ENCODE data around the gene BTBD10. TPM values are rescaled to one million over a fixed set of nuclear protein-coding genes. Genes with fewer than 3 reads are reported as not detected.
A peak's percentile ranks its signal among the peaks of the same experiment; 100 is the strongest.

BTBD10 gene
- total RNA-seq, 1 donor from 2014 or later: 120 TPM

- TF ChIP-seq CTCF (IDR thresholded peaks at IDR 0.05; ENCODE audit: insufficient read depth, low read length, severe bottlenecking): no peak
- DNase-seq (ENCODE audit: low read depth): no peak
- H3K4me3 ChIP-seq (ENCODE audit: low read depth, low read length): no peak overlapping the region
- FAIRE-seq: no peak
- peaks cover 3% of the 10 kb centered on the region for H3K36me3 ChIP-seq (ENCODE audit: control insufficient read depth, insufficient read depth, low read length)
- no peaks in the 10 kb centered on the region for H3K27me3 ChIP-seq (ENCODE audit: control insufficient read depth, insufficient read depth, low read length)
Measured at GRCh38 chr11:13391217-13391616, 71.8 kb downstream of the BTBD10 start.

- DNase-seq (ENCODE audit: low read depth) (no peak), FAIRE-seq (peak; percentile 80)
- Histone ChIP-seq H3K27me3 (ENCODE audit: control insufficient read depth, insufficient read depth, low read length) (no peaks in the 10 kb centered on the region), H3K36me3 (ENCODE audit: control insufficient read depth, insufficient read depth, low read length) (peaks cover 4% of the 10 kb centered on the region), H3K4me3 (ENCODE audit: low read depth, low read length) (no peak overlapping the region)
- no peak for TF ChIP-seq CTCF (IDR thresholded peaks at IDR 0.05; ENCODE audit: insufficient read depth, low read length, severe bottlenecking)
Measured at GRCh38 chr11:13388741-13389140, 74.3 kb downstream of the BTBD10 start.

GRCh38 chr11:13386567-13386966 is 76.5 kb downstream of the BTBD10 start:
- Histone ChIP-seq H3K4me3 (ENCODE audit: low read depth, low read length) (no peak overlapping the region), H3K27me3 (ENCODE audit: control insufficient read depth, insufficient read depth, low read length) (no peaks in the 10 kb centered on the region), H3K36me3 (ENCODE audit: control insufficient read depth, insufficient read depth, low read length) (peaks cover 4% of the 10 kb centered on the region)
- FAIRE-seq: no peak
- no peak for DNase-seq (ENCODE audit: low read depth)
- TF ChIP-seq CTCF (IDR thresholded peaks at IDR 0.05; ENCODE audit: insufficient read depth, low read length, severe bottlenecking): no peak

- Histone ChIP-seq H3K27me3 (ENCODE audit: control insufficient read depth, insufficient read depth, low read length) (no peaks in the 10 kb centered on the region), H3K4me3 (ENCODE audit: low read depth, low read length) (no peak overlapping the region), H3K36me3 (ENCODE audit: control insufficient read depth, insufficient read depth, low read length) (peaks cover 7% of the 10 kb centered on the region)
- peak; percentile 55 for TF ChIP-seq CTCF (IDR thresholded peaks at IDR 0.05; ENCODE audit: insufficient read depth, low read length, severe bottlenecking)
- FAIRE-seq (no peak), DNase-seq (ENCODE audit: low read depth) (peak; percentile 48)
Measured at GRCh38 chr11:13384908-13385640, 77.9 kb downstream of the BTBD10 start.

GRCh38 chr11:13382751-13383150 is 80.3 kb downstream of the BTBD10 start:
- no peak for DNase-seq (ENCODE audit: low read depth)
- FAIRE-seq: no peak
- no peak overlapping the region for H3K4me3 ChIP-seq (ENCODE audit: low read depth, low read length)
- no peak for TF ChIP-seq CTCF (IDR thresholded peaks at IDR 0.05; ENCODE audit: insufficient read depth, low read length, severe bottlenecking)
- peaks cover 9% of the 10 kb centered on the region for H3K36me3 ChIP-seq (ENCODE audit: control insufficient read depth, insufficient read depth, low read length)
- no peaks in the 10 kb centered on the region for H3K27me3 ChIP-seq (ENCODE audit: control insufficient read depth, insufficient read depth, low read length)

GRCh38 chr11:13380731-13381130 is 82.3 kb downstream of the BTBD10 start:
- Histone ChIP-seq H3K36me3 (ENCODE audit: control insufficient read depth, insufficient read depth, low read length) (peaks cover 12% of the 10 kb centered on the region), H3K4me3 (ENCODE audit: low read depth, low read length) (no peak overlapping the region), H3K27me3 (ENCODE audit: control insufficient read depth, insufficient read depth, low read length) (no peaks in the 10 kb centered on the region)
- FAIRE-seq: no peak
- DNase-seq (ENCODE audit: low read depth): no peak
- TF ChIP-seq CTCF (IDR thresholded peaks at IDR 0.05; ENCODE audit: insufficient read depth, low read length, severe bottlenecking): no peak

All from bronchial epithelial cell (primary cell).